Measurements from ENCODE around the gene BLVRA. TPM values are rescaled to one million over a fixed set of nuclear protein-coding genes. Genes with fewer than 3 reads are reported as not detected.
A peak's percentile ranks its signal among the peaks of the same experiment; 100 is the strongest.
"Not testable (repeated sequence)": the region's sequence is repeated elsewhere in the genome, so short reads cannot be mapped to it uniquely, and the experiment has no call there.

BLVRA gene
- total RNA-seq, 1 donor from 2014 or later = 48.1 TPM

DNA sequence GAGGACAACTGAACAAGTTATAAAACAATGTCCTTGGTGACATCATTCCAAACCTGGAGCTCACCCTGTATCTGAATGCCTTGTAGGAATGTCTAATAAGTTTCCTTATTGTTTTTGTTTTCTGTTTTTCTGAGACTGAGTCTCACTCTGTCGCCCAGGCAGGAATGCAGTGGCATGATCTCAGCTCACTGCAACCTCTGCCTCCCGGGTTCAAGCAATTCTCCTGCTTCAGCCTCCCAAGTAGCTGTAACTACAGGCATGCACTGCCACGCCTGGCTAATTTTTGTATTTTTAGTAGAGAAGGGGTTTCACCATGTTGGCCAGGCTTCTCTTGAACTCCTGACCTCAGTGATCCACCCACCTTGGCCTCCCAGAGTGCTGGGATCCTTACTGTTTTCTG lies 27.0 kb upstream of the BLVRA start:
- not testable (repeated sequence) for H3K4me3 Mint-ChIP-seq; H3K27ac Mint-ChIP-seq; H3K36me3 Mint-ChIP-seq (ENCODE audit: low read depth); H3K27me3 Mint-ChIP-seq (ENCODE audit: insufficient read depth); DNase-seq (ENCODE audit: low spot score); H3K9me3 Mint-ChIP-seq
- intact Hi-C loops (cut with micrococcal nuclease) = loop anchor here (10.0 kb wide), 1 partner anchor 657 kb away; no protein-coding TSS in a partner anchor
- peaks cover 41% of the 10 kb centered on the region for H3K4me1 Mint-ChIP-seq (ENCODE audit: low read depth)

DNA sequence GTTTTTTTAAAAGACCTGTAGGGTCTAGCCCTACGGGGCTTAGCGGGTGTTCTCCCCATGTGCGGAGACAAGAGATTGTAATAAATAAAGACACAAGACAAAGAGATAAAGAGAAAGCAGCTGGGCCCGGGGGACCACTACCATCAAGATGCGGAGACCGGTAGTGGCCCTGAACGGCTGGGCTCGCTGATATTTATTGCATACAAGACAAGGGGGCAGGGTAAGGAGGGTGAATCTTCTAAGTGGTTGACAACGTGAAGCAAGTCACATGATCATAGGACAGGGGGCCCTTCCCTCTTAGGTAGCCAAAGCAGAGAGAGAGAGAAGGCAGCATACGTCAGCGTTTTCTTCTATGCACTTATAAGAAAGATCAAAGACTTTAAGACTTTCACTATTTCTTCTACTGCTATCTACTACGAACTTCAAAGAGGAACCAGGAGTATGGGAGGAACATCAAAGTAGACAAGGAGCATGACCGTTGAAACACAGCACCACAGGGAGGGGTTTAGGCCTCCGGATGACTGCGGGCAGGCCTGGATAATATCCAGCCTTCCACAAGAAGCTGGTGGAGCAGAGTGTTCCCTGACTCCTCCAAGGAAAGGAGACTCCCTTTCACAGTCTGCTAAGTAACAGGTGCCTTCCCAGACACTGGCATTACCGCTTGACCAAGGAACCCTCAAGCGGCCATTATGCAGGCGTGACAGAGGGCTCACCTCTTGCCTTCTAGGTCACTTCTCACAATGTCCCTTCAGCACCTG lies 23.7 kb upstream of the BLVRA start:
- not testable (repeated sequence) for H3K27ac Mint-ChIP-seq; H3K36me3 Mint-ChIP-seq (ENCODE audit: low read depth); H3K27me3 Mint-ChIP-seq (ENCODE audit: insufficient read depth); H3K4me3 Mint-ChIP-seq; DNase-seq (ENCODE audit: low spot score); H3K9me3 Mint-ChIP-seq
- intact Hi-C loops (cut with micrococcal nuclease) = loop anchor here (10.0 kb wide), 1 partner anchor 660 kb away; no protein-coding TSS in a partner anchor
- peaks cover 24% of the 10 kb centered on the region for H3K4me1 Mint-ChIP-seq (ENCODE audit: low read depth)

DNA sequence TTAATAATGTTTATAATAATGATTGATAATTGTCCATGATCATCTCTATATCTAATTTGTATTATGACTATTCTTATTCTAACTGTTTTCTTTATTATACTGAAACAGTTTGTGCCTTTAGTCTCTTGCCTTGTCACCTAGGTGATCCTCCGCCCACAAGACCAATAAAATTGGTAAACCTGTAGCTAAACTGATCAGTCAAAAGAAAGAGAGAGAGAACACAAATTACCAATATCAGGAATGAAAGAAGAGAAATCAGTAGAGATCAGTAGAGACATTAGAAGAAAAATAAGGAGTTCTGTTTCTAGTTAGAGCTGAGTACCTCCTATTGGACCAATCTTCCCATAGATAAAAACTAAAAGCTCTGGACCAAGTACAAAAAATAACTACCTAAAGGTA lies 23.1 kb upstream of the BLVRA start:
- H3K9me3 Mint-ChIP-seq = no peaks in the 10 kb centered on the region
- intact Hi-C loops (cut with micrococcal nuclease) = loop anchor here (10.0 kb wide), 1 partner anchor 661 kb away; no protein-coding TSS in a partner anchor
- DNase-seq (ENCODE audit: low spot score) = no peak
- H3K27ac Mint-ChIP-seq = peak overlapping the region; percentile 81
- no peaks in the 10 kb centered on the region for H3K36me3 Mint-ChIP-seq (ENCODE audit: low read depth)
- H3K27me3 Mint-ChIP-seq (ENCODE audit: insufficient read depth) = peaks cover 3% of the 10 kb centered on the region
- peaks cover 24% of the 10 kb centered on the region for H3K4me1 Mint-ChIP-seq (ENCODE audit: low read depth)
- no peak overlapping the region for H3K4me3 Mint-ChIP-seq

DNA sequence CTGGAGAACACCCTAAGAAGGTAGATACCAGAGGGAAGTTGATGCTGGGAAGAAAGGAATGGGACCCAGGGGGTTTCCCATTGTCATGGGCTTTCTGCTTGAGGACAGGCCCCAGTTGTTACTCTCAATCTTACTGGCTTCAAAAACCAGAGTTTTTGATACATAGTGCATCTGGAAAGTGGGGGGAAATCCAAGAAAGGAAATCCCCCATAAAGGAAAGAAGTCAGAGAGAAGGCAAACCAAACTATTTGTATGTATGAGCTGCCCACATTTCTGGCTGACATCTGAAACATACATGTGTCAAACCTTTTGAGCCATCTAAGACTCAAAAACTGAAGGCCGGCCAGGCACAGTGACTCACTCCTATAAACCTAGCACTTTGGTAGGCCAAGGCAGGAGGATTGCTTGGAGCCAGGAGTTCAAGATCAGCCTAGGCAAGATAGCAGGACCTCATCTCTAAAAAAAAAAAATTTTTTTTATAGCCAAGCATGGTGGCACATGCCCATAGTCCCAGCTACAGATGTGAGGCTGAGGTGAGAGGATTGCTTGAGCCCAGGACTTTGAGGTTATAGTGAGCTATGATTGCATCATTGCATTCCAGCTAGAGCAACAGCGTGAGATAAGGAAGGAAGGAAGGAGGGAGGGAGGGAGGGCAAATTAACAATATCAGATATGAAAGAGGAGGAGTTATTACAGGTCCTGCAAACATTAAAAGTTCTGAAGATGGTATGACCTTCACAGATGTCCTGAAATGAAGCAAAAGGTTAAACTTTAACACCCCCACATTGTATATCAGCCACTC lies 22.5 kb upstream of the BLVRA start:
- Mint-ChIP-seq H3K4me3 (no peak overlapping the region), H3K36me3 (ENCODE audit: low read depth) (no peaks in the 10 kb centered on the region), H3K9me3 (no peaks in the 10 kb centered on the region), H3K4me1 (ENCODE audit: low read depth) (peaks cover 24% of the 10 kb centered on the region), H3K27ac (peak overlapping the region; percentile 53), H3K27me3 (ENCODE audit: insufficient read depth) (peaks cover 3% of the 10 kb centered on the region)
- DNase-seq (ENCODE audit: low spot score) = no peak
- intact Hi-C loops (cut with micrococcal nuclease) = loop anchor here (1.0 to 10.0 kb wide), 2 partner anchors 23 to 661 kb away; no protein-coding TSS in a partner anchor

DNA sequence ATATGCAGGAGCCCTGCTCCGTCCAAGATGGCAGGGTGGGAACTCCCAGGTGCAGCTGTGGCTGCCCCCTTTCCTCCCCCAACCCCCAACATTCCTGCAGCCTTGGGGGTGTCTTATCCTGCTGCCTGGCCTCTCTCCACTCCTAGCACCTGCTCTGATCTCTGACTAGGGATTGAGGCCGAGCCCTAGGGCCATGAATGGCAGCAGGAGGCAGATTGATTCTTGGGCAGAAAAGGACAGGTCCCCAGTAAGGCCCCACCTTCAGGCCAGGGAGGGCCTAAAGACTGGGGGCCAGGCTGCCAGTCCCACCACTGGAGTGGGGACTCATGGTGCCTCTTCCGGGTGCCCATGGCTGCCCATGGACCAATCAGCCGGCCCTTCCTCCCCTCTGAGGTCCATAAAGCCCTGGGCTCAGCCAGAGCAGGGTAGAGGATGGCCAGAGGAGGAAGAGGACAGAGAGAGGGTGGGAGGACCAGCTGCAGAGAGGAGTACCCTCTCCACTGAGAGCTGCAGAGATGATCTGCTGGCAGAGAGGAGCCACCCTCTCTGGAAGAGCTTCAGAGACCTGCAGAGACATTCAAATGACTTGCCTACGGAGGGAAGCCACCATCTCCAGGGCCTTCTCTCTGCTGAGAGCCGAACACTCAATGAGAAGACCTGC lies 20.9 kb upstream of the BLVRA start:
- intact Hi-C loops (cut with micrococcal nuclease) = loop anchor here (10.0 kb wide), 1 partner anchor 663 kb away; no protein-coding TSS in a partner anchor
- H3K27me3 Mint-ChIP-seq (ENCODE audit: insufficient read depth) = peaks cover 4% of the 10 kb centered on the region
- H3K27ac Mint-ChIP-seq = no peak overlapping the region
- no peak for DNase-seq (ENCODE audit: low spot score)
- no peak overlapping the region for H3K4me3 Mint-ChIP-seq
- H3K9me3 Mint-ChIP-seq = no peaks in the 10 kb centered on the region
- peaks cover 24% of the 10 kb centered on the region for H3K4me1 Mint-ChIP-seq (ENCODE audit: low read depth)
- H3K36me3 Mint-ChIP-seq (ENCODE audit: low read depth) = no peaks in the 10 kb centered on the region

DNA sequence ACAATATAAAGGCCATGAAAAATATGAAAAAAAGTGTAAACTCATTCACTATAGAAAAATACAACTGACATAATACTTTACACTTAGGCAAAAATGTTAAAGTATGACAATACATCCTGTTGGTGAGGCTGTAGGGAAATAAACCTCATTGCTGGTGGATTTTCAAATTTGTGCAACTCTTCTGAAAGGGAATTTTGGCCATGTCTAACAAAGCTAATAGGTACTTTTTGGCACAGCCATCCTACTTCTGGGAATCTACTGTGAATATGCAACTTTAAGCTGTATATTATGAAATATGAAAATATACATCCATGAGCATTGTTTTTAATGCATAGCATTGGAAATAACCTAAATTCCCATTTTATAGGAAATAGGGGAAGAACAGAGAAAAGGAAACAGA lies 15.8 kb upstream of the BLVRA start:
- no peaks in the 10 kb centered on the region for H3K4me1 Mint-ChIP-seq (ENCODE audit: low read depth)
- no peak overlapping the region for H3K4me3 Mint-ChIP-seq
- H3K36me3 Mint-ChIP-seq (ENCODE audit: low read depth) = no peaks in the 10 kb centered on the region
- peaks cover 4% of the 10 kb centered on the region for H3K27me3 Mint-ChIP-seq (ENCODE audit: insufficient read depth)
- H3K27ac Mint-ChIP-seq = no peak overlapping the region
- H3K9me3 Mint-ChIP-seq = no peaks in the 10 kb centered on the region
- intact Hi-C loops (cut with micrococcal nuclease) = no loop called here
- DNase-seq (ENCODE audit: low spot score) = no peak

DNA sequence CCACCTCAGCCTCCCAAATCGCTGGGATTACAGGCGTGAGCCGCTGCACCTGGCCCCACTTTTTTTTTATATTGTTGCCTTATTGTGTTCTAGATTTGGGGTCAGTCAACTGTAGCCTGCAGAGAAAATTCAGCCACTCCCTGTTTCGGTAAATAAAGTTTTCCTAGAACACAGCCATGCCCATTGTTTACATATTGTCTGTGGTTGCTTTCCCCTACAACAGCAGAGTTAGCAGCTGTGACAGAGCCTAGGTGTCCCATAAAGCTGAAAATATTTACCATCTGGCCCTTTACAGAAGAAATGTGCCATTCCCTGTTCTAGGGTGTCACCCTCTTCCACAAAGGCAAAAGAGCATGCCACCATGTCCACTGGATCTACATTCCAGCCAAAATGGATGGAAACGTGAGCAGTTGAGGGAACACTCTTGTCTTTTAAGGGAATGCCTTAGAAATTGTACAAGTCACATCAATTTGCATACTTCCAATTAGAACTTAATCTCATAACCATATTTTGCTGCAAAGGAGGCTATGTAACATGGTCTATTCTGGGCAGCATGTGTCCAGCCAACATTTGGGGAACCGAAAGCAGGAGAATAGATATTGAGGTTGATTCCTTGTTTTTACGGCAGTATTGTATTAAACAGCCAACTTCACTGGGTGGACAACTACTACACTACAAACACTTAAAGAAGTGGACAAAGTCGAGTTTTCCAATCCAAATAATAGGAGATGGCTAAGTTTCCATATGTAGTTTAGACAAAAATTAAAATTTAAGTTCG lies 11.0 kb upstream of the BLVRA start:
- Mint-ChIP-seq H3K4me1 (ENCODE audit: low read depth) (peaks cover 11% of the 10 kb centered on the region), H3K4me3 (no peak overlapping the region), H3K36me3 (ENCODE audit: low read depth) (no peaks in the 10 kb centered on the region), H3K27me3 (ENCODE audit: insufficient read depth) (no peaks in the 10 kb centered on the region), H3K27ac (no peak overlapping the region), H3K9me3 (no peaks in the 10 kb centered on the region)
- intact Hi-C loops (cut with micrococcal nuclease) = no loop called here
- DNase-seq (ENCODE audit: low spot score) = no peak

DNA sequence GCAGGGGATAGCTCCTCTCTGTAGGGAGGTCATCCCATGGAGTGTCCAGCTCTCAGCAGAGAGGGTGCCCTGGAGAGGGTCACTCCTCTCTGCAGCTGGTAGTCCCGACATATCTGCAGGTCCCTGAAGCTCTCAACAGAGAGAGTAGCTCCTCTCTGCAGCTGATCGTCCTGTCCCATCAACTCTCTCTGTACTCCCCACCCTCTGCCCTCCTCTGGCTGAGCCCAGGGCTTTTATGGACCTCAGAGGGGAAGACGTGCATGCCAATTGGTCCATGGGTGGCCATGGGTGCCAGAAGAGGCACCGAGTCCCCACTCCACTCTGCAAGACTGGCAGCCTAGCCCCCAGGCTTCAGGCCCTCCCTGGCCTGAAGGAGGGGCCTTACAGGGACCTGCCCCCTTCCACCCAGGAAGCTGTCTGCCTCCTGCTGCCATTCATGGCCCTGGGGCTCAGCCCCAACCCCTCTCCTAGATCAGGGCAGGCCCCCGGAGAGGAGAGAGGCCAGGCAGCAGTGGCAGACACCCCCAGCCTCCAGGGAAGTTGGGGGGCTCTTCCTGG lies 9.0 kb upstream of the BLVRA start:
- H3K9me3 Mint-ChIP-seq = no peaks in the 10 kb centered on the region
- H3K4me1 Mint-ChIP-seq (ENCODE audit: low read depth) = peaks cover 11% of the 10 kb centered on the region
- no peaks in the 10 kb centered on the region for H3K36me3 Mint-ChIP-seq (ENCODE audit: low read depth)
- H3K27me3 Mint-ChIP-seq (ENCODE audit: insufficient read depth) = peaks cover 5% of the 10 kb centered on the region
- intact Hi-C loops (cut with micrococcal nuclease) = no loop called here
- DNase-seq (ENCODE audit: low spot score) = no peak
- no peak overlapping the region for H3K4me3 Mint-ChIP-seq
- no peak overlapping the region for H3K27ac Mint-ChIP-seq

DNA sequence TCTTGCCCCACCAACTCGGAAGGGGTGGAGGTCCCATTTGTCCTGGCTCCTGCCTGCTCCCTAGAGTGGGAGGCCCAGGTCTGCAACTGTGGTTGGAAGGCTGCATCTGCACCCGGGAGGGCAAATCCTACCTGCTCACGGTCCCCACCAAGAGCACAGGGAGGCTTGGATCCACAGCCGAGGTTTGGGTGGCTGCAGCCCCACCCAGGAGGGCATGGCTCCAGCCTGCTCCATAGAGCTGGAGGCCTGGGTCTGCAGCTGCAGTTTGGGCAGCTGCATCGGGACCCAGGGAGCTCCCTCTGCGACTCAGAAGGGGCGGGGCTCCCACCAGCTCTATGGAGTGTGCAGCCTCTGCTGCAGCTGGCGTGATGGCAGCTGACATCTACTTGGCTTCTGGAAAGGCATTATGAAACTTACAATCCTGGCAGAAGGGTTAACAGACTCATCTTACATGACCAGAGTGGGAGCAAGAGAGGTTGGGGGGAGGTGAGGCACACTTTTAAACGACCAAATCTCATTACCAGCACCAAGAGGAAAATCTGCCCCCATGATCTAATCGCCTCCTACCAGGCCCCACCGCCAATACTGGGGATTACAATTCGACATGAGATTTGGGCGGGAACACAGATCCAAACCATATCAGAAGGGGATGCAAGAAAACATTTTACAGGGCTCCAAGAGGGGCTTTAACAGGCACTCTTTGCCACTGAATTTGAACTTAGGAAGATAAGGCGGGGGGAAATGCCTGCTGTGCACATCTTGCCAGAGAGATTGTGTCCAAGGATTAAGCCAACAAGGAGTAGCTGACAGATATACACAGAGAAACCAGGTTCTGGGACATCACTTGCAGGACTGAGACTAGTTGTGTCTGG lies 8.2 kb upstream of the BLVRA start:
- intact Hi-C loops (cut with micrococcal nuclease) = no loop called here
- peaks cover 7% of the 10 kb centered on the region for H3K27me3 Mint-ChIP-seq (ENCODE audit: insufficient read depth)
- no peaks in the 10 kb centered on the region for H3K36me3 Mint-ChIP-seq (ENCODE audit: low read depth)
- no peaks in the 10 kb centered on the region for H3K9me3 Mint-ChIP-seq
- no peak for DNase-seq (ENCODE audit: low spot score)
- H3K4me1 Mint-ChIP-seq (ENCODE audit: low read depth) = peaks cover 11% of the 10 kb centered on the region
- no peak overlapping the region for H3K4me3 Mint-ChIP-seq
- no peak overlapping the region for H3K27ac Mint-ChIP-seq

DNA sequence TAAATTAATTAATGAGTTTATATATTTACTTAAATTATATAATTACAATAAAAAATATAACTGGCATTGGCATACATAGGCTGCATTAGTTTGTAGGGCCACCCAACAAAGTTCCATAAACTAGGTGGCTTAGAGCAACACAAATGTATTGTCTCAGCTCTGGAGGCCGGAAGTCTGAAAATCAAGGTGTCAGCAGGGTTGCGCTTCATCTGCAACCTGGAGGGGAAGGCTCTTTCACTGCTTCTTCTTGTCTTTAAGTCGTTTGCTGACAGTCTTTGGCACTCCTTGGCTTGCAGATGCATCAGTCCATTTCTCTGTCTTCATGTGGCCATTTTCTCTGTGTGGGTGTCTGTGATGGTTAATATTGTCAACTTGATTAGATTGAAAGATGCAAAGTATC lies 6.1 kb upstream of the BLVRA start:
- Mint-ChIP-seq H3K27ac (no peak overlapping the region), H3K4me3 (no peak overlapping the region), H3K36me3 (ENCODE audit: low read depth) (no peaks in the 10 kb centered on the region), H3K27me3 (ENCODE audit: insufficient read depth) (peaks cover 7% of the 10 kb centered on the region), H3K9me3 (no peaks in the 10 kb centered on the region), H3K4me1 (ENCODE audit: low read depth) (peaks cover 26% of the 10 kb centered on the region)
- intact Hi-C loops (cut with micrococcal nuclease) = no loop called here
- DNase-seq (ENCODE audit: low spot score) = no peak

DNA sequence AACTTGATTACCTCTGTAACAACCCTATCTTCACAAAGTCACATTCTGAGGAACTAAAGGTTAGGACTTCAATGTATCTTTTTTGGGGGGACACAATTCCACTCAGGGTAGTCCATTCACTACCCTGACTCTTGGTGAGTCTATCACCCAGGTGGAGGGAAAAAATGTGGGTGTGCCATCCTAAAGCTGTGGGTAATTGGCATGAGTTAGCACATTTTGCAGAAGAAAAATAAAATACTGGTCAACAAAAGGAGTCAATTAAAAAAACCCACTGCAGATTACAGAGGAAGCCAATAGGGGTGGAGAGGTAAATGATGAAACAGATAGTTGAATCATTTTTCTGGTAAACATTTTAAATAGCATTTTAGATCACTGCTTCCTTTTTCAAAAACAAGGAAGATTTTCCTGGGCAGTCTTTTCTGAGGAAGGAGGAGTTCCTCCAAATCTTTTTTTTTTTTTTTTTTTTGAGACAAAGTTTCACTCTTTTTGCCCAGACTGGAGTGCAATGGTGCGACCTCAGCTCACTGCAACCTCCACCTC lies 5.1 kb upstream of the BLVRA start:
- peaks cover 33% of the 10 kb centered on the region for H3K4me1 Mint-ChIP-seq (ENCODE audit: low read depth)
- no peak overlapping the region for H3K4me3 Mint-ChIP-seq
- no peaks in the 10 kb centered on the region for H3K36me3 Mint-ChIP-seq (ENCODE audit: low read depth)
- H3K9me3 Mint-ChIP-seq = no peaks in the 10 kb centered on the region
- no peak for DNase-seq (ENCODE audit: low spot score)
- no peak overlapping the region for H3K27ac Mint-ChIP-seq
- intact Hi-C loops (cut with micrococcal nuclease) = no loop called here
- peaks cover 7% of the 10 kb centered on the region for H3K27me3 Mint-ChIP-seq (ENCODE audit: insufficient read depth)
